ENCODE results near the gene XBP1. TPM values are rescaled to one million over a fixed set of nuclear protein-coding genes. Genes with fewer than 3 reads are reported as not detected.

The XBP1 gene
- total and polyA plus RNA-seq, 2 of the 13 experiments (the other 11 are each of a cell fraction or from before 2014, with no cell fraction given), result 416 to 427 TPM

GRCh38 chr22:28800308-28801041, at the start of gene XBP1 (continued):
- no peak for TF ChIP-seq ZNF569 (CRISPR knock-in tag; IDR thresholded peaks at IDR 0.05; ENCODE audit: borderline replicate concordance)
- TF ChIP-seq FOXA3 (CRISPR knock-in tag; IDR thresholded peaks at IDR 0.05), result peak; percentile 45
- TF ChIP-seq NR2C2 (CRISPR knock-in tag; IDR thresholded peaks at IDR 0.05; ENCODE audit: borderline replicate concordance), result peak; percentile 84
- TF ChIP-seq ZNF556 (CRISPR knock-in tag; IDR thresholded peaks at IDR 0.05; ENCODE audit: borderline replicate concordance), result 0 out of 2 replicates have a peak, but pooled peaks have one; percentile 20
- TF ChIP-seq ZBTB20 (CRISPR knock-in tag; IDR thresholded peaks at IDR 0.05; ENCODE audit: borderline replicate concordance, low read depth), result no peak
- TF ChIP-seq POLR2G (IDR thresholded peaks at IDR 0.05; ENCODE audit: low read depth, low read length), result peak; percentile 94
- TF ChIP-seq HIC2 (CRISPR knock-in tag; IDR thresholded peaks at IDR 0.05; ENCODE audit: low read depth), result no peak
- TF ChIP-seq ZNF207 (IDR thresholded peaks at IDR 0.05; ENCODE audit: borderline replicate concordance), result no peak
- peak; percentile 42; the same call in 1 of the 2 replicates for TF ChIP-seq HNF4G (IDR thresholded peaks at IDR 0.05; ENCODE audit: borderline replicate concordance, low read depth, low read length)
- TF ChIP-seq HNF4G (CRISPR knock-in tag; IDR thresholded peaks at IDR 0.05; ENCODE audit: borderline replicate concordance, low read depth), result peak; percentile 83
- no peak for TF ChIP-seq ZNF720 (CRISPR knock-in tag; IDR thresholded peaks at IDR 0.05)
- TF ChIP-seq XRCC5 (optimal IDR thresholded peaks at IDR 0.05; ENCODE audit: low read length), result no peak
- TF ChIP-seq ZNF260 (CRISPR knock-in tag; IDR thresholded peaks at IDR 0.05; ENCODE audit: borderline replicate concordance, low read depth), result no peak
- TF ChIP-seq ZNF883 (CRISPR knock-in tag; IDR thresholded peaks at IDR 0.05; ENCODE audit: not compliant biosample characterization), result peak; percentile 91
- no peak for TF ChIP-seq HNRNPUL1 (IDR thresholded peaks at IDR 0.05; ENCODE audit: low read depth, low read length)
- no peak for TF ChIP-seq ZBTB37 (CRISPR knock-in tag; IDR thresholded peaks at IDR 0.05)
- TF ChIP-seq ZNF230 (CRISPR knock-in tag; IDR thresholded peaks at IDR 0.05), result no peak; the same call in 1 of the 2 replicates
- no peak for TF ChIP-seq PRDM10 (CRISPR knock-in tag; IDR thresholded peaks at IDR 0.05; ENCODE audit: low read depth)
- TF ChIP-seq ZNF784 (CRISPR knock-in tag; IDR thresholded peaks at IDR 0.05; ENCODE audit: borderline replicate concordance), result peak; percentile 78; the same call in 1 of the 2 replicates
- TF ChIP-seq PHF5A (CRISPR knock-in tag; IDR thresholded peaks at IDR 0.05; ENCODE audit: low read depth, unreplicated experiment), result no peak
- no peak for TF ChIP-seq SETDB1 (CRISPR knock-in tag; IDR thresholded peaks at IDR 0.05; ENCODE audit: borderline replicate concordance)

Data from HepG2 (cell line).